Endometrial microvascular endothelial cells (primary cell): ENCODE data around the gene LHPP. TPM values are rescaled to one million over a fixed set of nuclear protein-coding genes. Genes with fewer than 3 reads are reported as not detected.
"Not testable (repeated sequence)": the region's sequence is repeated elsewhere in the genome, so short reads cannot be mapped to it uniquely, and the experiment has no call there.

Experiments
- in situ Hi-C: cut with HindIII; loops from 2 replicates; pipeline ENCODE4 v1.10.0; 2017; ENCODE audit warnings: low sequenced_read_pairs, low pct_unique_long_range_greater_than_20kb; ENCODE audit errors: inconsistent ontology term
- total RNA-seq: library from RNA; depleted of rRNA; stranded (reverse); fragments of >200 nt; gene quantifications from one replicate; pipeline ENCODE4 v1.2.3, GENCODE V29; 2015; ENCODE audit errors: inconsistent ontology term

LHPP gene
- total RNA-seq, 1 donor from 2014 or later: 12.3 TPM

GRCh38 chr10:124605481-124605855, 143.8 kb downstream of the LHPP start:
- in situ Hi-C loops: no loop called here

GRCh38 chr10:124605856-124606812, 144.5 kb downstream of the LHPP start:
- in situ Hi-C loops: no loop called here

- in situ Hi-C loops: no loop called here
Measured at GRCh38 chr10:124606822-124607221, 145.2 kb downstream of the LHPP start.

- in situ Hi-C loops: no loop called here
Measured at GRCh38 chr10:124607693-124608092, 146.1 kb downstream of the LHPP start.

- in situ Hi-C loops: no loop called here
Measured at GRCh38 chr10:124608093-124608721, 146.6 kb downstream of the LHPP start.

GRCh38 chr10:124609698-124610097, 148.1 kb downstream of the LHPP start:
- in situ Hi-C loops: no loop called here

GRCh38 chr10:124610186-124610585, 148.6 kb downstream of the LHPP start:
- in situ Hi-C loops: not testable (repeated sequence)

GRCh38 chr10:124610851-124611250, 149.2 kb downstream of the LHPP start:
- in situ Hi-C loops: not testable (repeated sequence)

GRCh38 chr10:124611738-124612137, 150.1 kb downstream of the LHPP start:
- in situ Hi-C loops: no loop called here

GRCh38 chr10:124612611-124613498, 151.2 kb downstream of the LHPP start:
- in situ Hi-C loops: no loop called here

GRCh38 chr10:124614003-124614659, 152.5 kb downstream of the LHPP start:
- in situ Hi-C loops: no loop called here

GRCh38 chr10:124615259-124615658, 153.6 kb downstream of the LHPP start:
- in situ Hi-C loops: no loop called here

GRCh38 chr10:124616040-124616835, 154.6 kb downstream of the LHPP start:
- in situ Hi-C loops: no loop called here

GRCh38 chr10:124616836-124617130, 155.2 kb downstream of the LHPP start:
- in situ Hi-C loops: no loop called here

GRCh38 chr10:124618470-124619073, 156.9 kb downstream of the LHPP start:
- in situ Hi-C loops: no loop called here

- in situ Hi-C loops: no loop called here
Measured at GRCh38 chr10:124619195-124619594, 157.6 kb downstream of the LHPP start.

- in situ Hi-C loops: no loop called here
Measured at GRCh38 chr10:124619802-124620490, 158.3 kb downstream of the LHPP start.
